Heart left ventricle (tissue), 16 donors: ENCODE data around the gene RSPH1. TPM values are rescaled to one million over a fixed set of nuclear protein-coding genes. Genes with fewer than 3 reads are reported as not detected.
A peak's percentile ranks its signal among the peaks of the same experiment; 100 is the strongest.

Experiments used
- ATAC-seq, 4 donors: fragments of 200-7000 bp; cut with Tn5 transposase; one replicate each; pipeline ENCODE4 v1.9.1; 2020 to 2022; ENCODE audit warnings: moderate library complexity in 4 of 4, mild to moderate bottlenecking in 3 of 4, moderate number of reproducible peaks in 1 of 4
- DNase-seq, 5 donors: peaks; one replicate each; pipeline ENCODE4 v3.0.0-alpha.2; 2020
- H3K27ac ChIP-seq, 12 donors: fragments of 200-600 bp; sonication (generic) in 4 of 12; one replicate each; pipeline versions ENCODE4 v1.5.0 to v1.8.0; 2016 to 2022; ENCODE audit warnings: mild to moderate bottlenecking in 2 of 12
- H3K27me3 ChIP-seq, 9 donors: fragments of 200-600 bp; sonication (generic) in 2 of 9; one replicate each; pipeline versions ENCODE4 v1.5.1 to v1.8.0; 2016 to 2022; ENCODE audit warnings: mild to moderate bottlenecking in 3 of 9
- H3K36me3 ChIP-seq, 9 donors: fragments of 200-600 bp; sonication (generic) in 2 of 9; one replicate each; pipeline versions ENCODE4 v1.5.0 to v1.8.0; 2018 to 2022; ENCODE audit warnings: mild to moderate bottlenecking in 2 of 9
- H3K4me1 ChIP-seq, 12 donors: fragments of 200-600 bp; sonication (generic) in 4 of 12; one replicate each; pipeline versions ENCODE4 v1.5.0 to v1.8.0; 2016 to 2022; ENCODE audit warnings: mild to moderate bottlenecking in 3 of 12
- H3K4me3 ChIP-seq, 12 donors: fragments of 200-600 bp; sonication (generic) in 4 of 12; one replicate each; pipeline versions ENCODE4 v1.5.0 to v1.8.0; 2017 to 2022; ENCODE audit warnings: mild to moderate bottlenecking in 9 of 12, moderate library complexity in 4 of 12
- H3K9me3 ChIP-seq, 12 donors: fragments of 200-600 bp; sonication (generic) in 4 of 12; one replicate each; pipeline versions ENCODE4 v1.5.0 to v1.8.0; 2016 to 2022; ENCODE audit warnings: mild to moderate bottlenecking in 1 of 12
- POLR2A ChIP-seq, 2 donors: fragments of 450-650 bp; IDR thresholded peaks; one replicate each; pipeline ENCODE4 v1.6.1; 2017; ENCODE audit warnings: antibody characterized with exemption in 2 of 2, mild to moderate bottlenecking in 2 of 2, moderate library complexity in 2 of 2
- WGBS, 4 donors: extraction: QIAGEN DNeasy Blood & Tissue Kit in 2 of 4; methylation state at CpG; one replicate each; pipeline versions ENCODE4 v1.1.5 to v1.1.7; 2013 to 2018; 5-methylcytosine and 5-hydroxymethylcytosine counted together
- intact Hi-C, 10 donors: fragments of 100-400 bp; cut with DNase I; formaldehyde crosslinking; loops; one replicate each; pipeline versions ENCODE4 v1.11.1 to v1.14.2; 2022
- polyA plus RNA-seq, 2 donors: library from polyadenylated mRNA; stranded (reverse); fragments of 200-250 nt; gene quantifications; one replicate each; pipeline ENCODE4 v1.2.3, GENCODE V29; 2013
- total RNA-seq, 9 donors: library from RNA; depleted of rRNA in 2 of 9; stranded (reverse); fragments of >200 nt in 2 of 9; fragmentation: NEBNext Ultra II Directional in 3 of 9; extraction: Animal tissue kit (Norgen Biotek cat#: 25700) in 3 of 9; gene quantifications; one replicate each; pipeline versions ENCODE4 v1.1.0 to v1.2.4, GENCODE V29; 2016 to 2023
- TF ChIP-seq, protein P1 (sequence below), 12 donors: fragments of 200-600 bp; sonication (generic) in 4 of 12; IDR thresholded peaks; one replicate each; pipeline versions ENCODE4 v1.5.0 to v1.8.0; 2018 to 2022; ENCODE audit warnings: antibody characterized with exemption in 12 of 12, mild to moderate bottlenecking in 5 of 12
- donor health status: ischemic (EF 13 %, LVEDD 7.1; RV severe dilation, severe dysfunction).
- donor health status: healthy with polysubstance abuse.
- donor health status: DM: no; HTN: yes; CAD: no.
- donor health status: DM: no; HTN: no; CAD: no.
- donor health status: ischemic (EF 25% LVEDD 6.9; RV normal size, moderate dysfunction).
- donor health status: ischemic (EF 25% LVEDD 5.7; RV mildly dilated, moderate dysfunction).
- donor health status: healthy.
- donor health status: DM: yes; HTN: yes; CAD: no.
- donor health status: ischemic (EF 35%, LVEDD 5.7; RV mildly dilated, moderate dysfunction).
- donor health status: nonischemic (EF 11% LVEDD 7.7; RV severe dilation, severe dysfunction).
- donor health status: DM: yes; HTN: yes; CAD: no.
- donor health status: PGD.
- donor health status: ischemic (EF 29% LVEDD 5.4; RV normal size, mild dysfunction).
- donor health status: nonischemic (EF 23%, LVEDD 6.1; RV moderate dilation, normal function).

RSPH1 gene
- total and polyA plus RNA-seq, 11 donors, result 0.11 to 0.18 TPM; not detected in 9

DNA sequence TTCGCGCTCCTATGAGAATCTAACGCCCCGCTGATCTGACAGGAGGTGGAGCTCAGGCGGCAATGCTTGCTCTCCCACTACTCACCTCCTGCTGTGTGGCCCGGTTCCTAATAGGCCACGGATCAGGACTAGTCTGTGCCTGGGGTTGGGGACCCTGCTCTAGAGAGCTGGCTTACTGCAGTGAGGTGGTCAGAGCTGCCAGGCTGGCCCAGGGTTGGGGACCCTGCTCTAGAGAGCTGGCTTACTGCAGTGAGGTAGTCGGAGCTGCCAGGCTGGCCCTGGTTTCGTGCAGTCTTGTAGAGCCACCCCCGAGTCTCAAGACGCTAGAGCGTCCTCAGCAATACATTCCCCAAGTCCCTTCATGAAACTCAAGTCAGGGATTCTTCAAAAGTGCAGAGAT is 45.1 kb upstream of the RSPH1 start:
- no peak for TF ChIP-seq POLR2A (IDR thresholded peaks at IDR 0.05)
- TF ChIP-seq, protein P1, sequence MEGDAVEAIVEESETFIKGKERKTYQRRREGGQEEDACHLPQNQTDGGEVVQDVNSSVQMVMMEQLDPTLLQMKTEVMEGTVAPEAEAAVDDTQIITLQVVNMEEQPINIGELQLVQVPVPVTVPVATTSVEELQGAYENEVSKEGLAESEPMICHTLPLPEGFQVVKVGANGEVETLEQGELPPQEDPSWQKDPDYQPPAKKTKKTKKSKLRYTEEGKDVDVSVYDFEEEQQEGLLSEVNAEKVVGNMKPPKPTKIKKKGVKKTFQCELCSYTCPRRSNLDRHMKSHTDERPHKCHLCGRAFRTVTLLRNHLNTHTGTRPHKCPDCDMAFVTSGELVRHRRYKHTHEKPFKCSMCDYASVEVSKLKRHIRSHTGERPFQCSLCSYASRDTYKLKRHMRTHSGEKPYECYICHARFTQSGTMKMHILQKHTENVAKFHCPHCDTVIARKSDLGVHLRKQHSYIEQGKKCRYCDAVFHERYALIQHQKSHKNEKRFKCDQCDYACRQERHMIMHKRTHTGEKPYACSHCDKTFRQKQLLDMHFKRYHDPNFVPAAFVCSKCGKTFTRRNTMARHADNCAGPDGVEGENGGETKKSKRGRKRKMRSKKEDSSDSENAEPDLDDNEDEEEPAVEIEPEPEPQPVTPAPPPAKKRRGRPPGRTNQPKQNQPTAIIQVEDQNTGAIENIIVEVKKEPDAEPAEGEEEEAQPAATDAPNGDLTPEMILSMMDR (IDR thresholded peaks at IDR 0.05), result no peak
- H3K9me3 ChIP-seq, result no peaks in the 10 kb centered on the region
- no peaks in the 10 kb centered on the region for H3K27me3 ChIP-seq
- intact Hi-C loops, result no loop called here
- no peak overlapping the region for H3K4me3 ChIP-seq
- peaks cover 0 to 77% (median 46%) of the 10 kb centered on the region in 9 donors for H3K36me3 ChIP-seq
- DNase-seq, result peak in 1 of 5 donors; percentile 10
- H3K4me1 ChIP-seq, result peaks cover 0 to 7% (median 0%) of the 10 kb centered on the region in 12 donors
- no peak overlapping the region for H3K27ac ChIP-seq
- ATAC-seq, result no peak
- WGBS, 4 donors, result 83 to 90% (median 88%) methylated on average over 9 to 12 of the region's 12 CpGs

GRCh38 chr21:42540396-42540795 is 44.4 kb upstream of the RSPH1 start:
- H3K27ac ChIP-seq, result no peak overlapping the region
- peaks cover 0 to 11% (median 0%) of the 10 kb centered on the region in 12 donors for H3K4me1 ChIP-seq
- DNase-seq (peak in 1 of 5 donors; percentile 5), ATAC-seq (no peak)
- peaks cover 0 to 78% (median 45%) of the 10 kb centered on the region in 9 donors for H3K36me3 ChIP-seq
- no peaks in the 10 kb centered on the region for H3K9me3 ChIP-seq
- H3K4me3 ChIP-seq, result no peak overlapping the region
- TF ChIP-seq, protein P1 (IDR thresholded peaks at IDR 0.05), result no peak
- no peak for TF ChIP-seq POLR2A (IDR thresholded peaks at IDR 0.05)
- H3K27me3 ChIP-seq, result no peaks in the 10 kb centered on the region
- WGBS, 4 donors, result 80 to 92% (median 83%) methylated on average over 8 of the region's 8 CpGs
- intact Hi-C loops, result no loop called here

GRCh38 chr21:42539931-42540343 is 43.9 kb upstream of the RSPH1 start:
- H3K36me3 ChIP-seq, result peaks cover 0 to 77% (median 45%) of the 10 kb centered on the region in 9 donors
- no peaks in the 10 kb centered on the region for H3K9me3 ChIP-seq
- no peaks in the 10 kb centered on the region for H3K27me3 ChIP-seq
- 76 to 97% (median 89%) methylated on average over 6 to 7 of the region's 7 CpGs for WGBS, 4 donors
- DNase-seq, result peak in 1 of 5 donors; percentile 25
- H3K4me1 ChIP-seq, result peaks cover 0 to 11% (median 0%) of the 10 kb centered on the region in 12 donors
- H3K4me3 ChIP-seq, result no peak overlapping the region
- intact Hi-C loops, result no loop called here
- no peak for TF ChIP-seq POLR2A (IDR thresholded peaks at IDR 0.05)
- TF ChIP-seq, protein P1 (IDR thresholded peaks at IDR 0.05), result peak in 1 of 12 donors; percentile 6
- ATAC-seq, result no peak
- H3K27ac ChIP-seq, result no peak overlapping the region

GRCh38 chr21:42539342-42539741 is 43.3 kb upstream of the RSPH1 start:
- Histone ChIP-seq H3K36me3 (peaks cover 0 to 76% (median 40%) of the 10 kb centered on the region in 9 donors), H3K27me3 (no peaks in the 10 kb centered on the region)

More at GRCh38 chr21:42539342-42539741, 43.3 kb upstream of the RSPH1 start:
- Histone ChIP-seq H3K9me3 (no peaks in the 10 kb centered on the region), H3K4me1 (peaks cover 0 to 17% (median 0%) of the 10 kb centered on the region in 12 donors), H3K27ac (no peak overlapping the region), H3K4me3 (no peak overlapping the region)
- peak in 1 of 5 donors; percentile 18 for DNase-seq
- no peak for TF ChIP-seq POLR2A (IDR thresholded peaks at IDR 0.05)
- TF ChIP-seq, protein P1 (IDR thresholded peaks at IDR 0.05), result no peak
- ATAC-seq, result no peak
- intact Hi-C loops, result no loop called here
- WGBS, 4 donors, result 92 to 95% (median 93%) methylated on average over 17 of the region's 17 CpGs
